NCI-H460 (cell line): Measurements from ENCODE around the gene TWIST1. TPM values are rescaled to one million over a fixed set of nuclear protein-coding genes. Genes with fewer than 3 reads are reported as not detected.

ENCODE experiments used
- DNase-seq: peaks from one replicate; pipeline ENCODE4 v3.0.0-alpha.2; 2016; ENCODE audit warnings: low read depth; ENCODE audit errors: extremely low read depth
- total RNA-seq: library from RNA; depleted of rRNA; stranded (reverse); fragments of >200 nt; shearing (Covaris generic); gene quantifications from 2 replicates; pipeline ENCODE4 v1.2.3, GENCODE V29; 2014; rRNA removed

Gene TWIST1
- total RNA-seq, 1 experiment from 2014 or later = not detected

- DNase-seq = no peak
These were observed 20.0 kb downstream of the TWIST1 start for GRCh38 chr7:19097165-19098055.

GRCh38 chr7:19095353-19095860, 22.0 kb downstream of the TWIST1 start:
- DNase-seq = no peak

- DNase-seq = no peak
These were observed 22.7 kb downstream of the TWIST1 start for GRCh38 chr7:19094598-19095352.

- DNase-seq = no peak
These were observed 23.3 kb downstream of the TWIST1 start for GRCh38 chr7:19094138-19094537.

- DNase-seq = no peak
These were observed 25.8 kb downstream of the TWIST1 start for GRCh38 chr7:19091550-19092200.

- DNase-seq = no peak
These were observed 26.9 kb downstream of the TWIST1 start for GRCh38 chr7:19090526-19090925.

GRCh38 chr7:19089797-19090196, 27.6 kb downstream of the TWIST1 start:
- DNase-seq = no peak

GRCh38 chr7:19089378-19089777, 28.1 kb downstream of the TWIST1 start:
- DNase-seq = no peak

- no peak for DNase-seq
These were observed 37.3 kb downstream of the TWIST1 start for GRCh38 chr7:19080093-19080492.

- DNase-seq = peak; percentile 27
These were observed 38.4 kb downstream of the TWIST1 start for GRCh38 chr7:19079066-19079465.

GRCh38 chr7:19069842-19070241, 47.6 kb downstream of the TWIST1 start:
- no peak for DNase-seq

GRCh38 chr7:19066170-19066569, 51.3 kb downstream of the TWIST1 start:
- no peak for DNase-seq

Other genes with a start within 250 kb of the TWIST1 start
- not detected in 2 replicates for gene FERD3L, start 27.8 kb upstream of the TWIST1 start, total RNA-seq